Measurements from ENCODE around the gene UVRAG.

Gene UVRAG

GRCh38 chr11:75939516-75939915 lies 124.5 kb downstream of the UVRAG start:
- Histone ChIP-seq H3K4me3 (ENCODE audit: low read depth, low read length) (no peak overlapping the region), H3K36me3 (ENCODE audit: control insufficient read depth, insufficient read depth, low read length) (no peaks in the 10 kb centered on the region), H3K4me2 (ENCODE audit: low read length) (no peak overlapping the region), H3K79me2 (peaks cover 2% of the 10 kb centered on the region), H3K27me3 (ENCODE audit: control insufficient read depth, insufficient read depth, low read length) (no peaks in the 10 kb centered on the region), H3K4me1 (no peaks in the 10 kb centered on the region), H3K9me3 (ENCODE audit: control insufficient read depth, low read length) (no peaks in the 10 kb centered on the region), H3K27ac (no peak overlapping the region), H2AFZ (no peak overlapping the region), H3K9ac (no peak overlapping the region)
- no peak for TF ChIP-seq CTCF (IDR thresholded peaks at IDR 0.05)

- H3K79me2 ChIP-seq, result no peaks in the 10 kb centered on the region
- no peaks in the 10 kb centered on the region for H3K9me3 ChIP-seq (ENCODE audit: control insufficient read depth, low read length)
- H3K36me3 ChIP-seq (ENCODE audit: control insufficient read depth, insufficient read depth, low read length), result no peaks in the 10 kb centered on the region
- no peak overlapping the region for H2AFZ ChIP-seq
- H3K4me3 ChIP-seq (ENCODE audit: low read depth, low read length), result no peak overlapping the region
- no peaks in the 10 kb centered on the region for H3K27me3 ChIP-seq (ENCODE audit: control insufficient read depth, insufficient read depth, low read length)
- H3K27ac ChIP-seq, result no peak overlapping the region
- TF ChIP-seq CTCF (IDR thresholded peaks at IDR 0.05), result no peak
- no peak overlapping the region for H3K4me2 ChIP-seq (ENCODE audit: low read length)
- no peak overlapping the region for H3K9ac ChIP-seq
- H3K4me1 ChIP-seq, result no peaks in the 10 kb centered on the region
Observed at GRCh38 chr11:75939992-75940391, 125.0 kb downstream of the UVRAG start.

- TF ChIP-seq CTCF (IDR thresholded peaks at IDR 0.05), result no peak
- Histone ChIP-seq H3K36me3 (ENCODE audit: control insufficient read depth, insufficient read depth, low read length) (no peaks in the 10 kb centered on the region), H3K9me3 (ENCODE audit: control insufficient read depth, low read length) (no peaks in the 10 kb centered on the region)
Observed at GRCh38 chr11:75940911-75941310, 125.9 kb downstream of the UVRAG start.

GRCh38 chr11:75944515-75944914 lies 129.5 kb downstream of the UVRAG start:
- Histone ChIP-seq H3K27ac (no peak overlapping the region), H3K36me3 (ENCODE audit: control insufficient read depth, insufficient read depth, low read length) (no peaks in the 10 kb centered on the region), H3K9ac (no peak overlapping the region), H3K27me3 (ENCODE audit: control insufficient read depth, insufficient read depth, low read length) (no peaks in the 10 kb centered on the region), H3K4me3 (ENCODE audit: low read depth, low read length) (no peak overlapping the region), H3K4me1 (peaks cover 2% of the 10 kb centered on the region), H3K9me3 (ENCODE audit: control insufficient read depth, low read length) (no peaks in the 10 kb centered on the region), H2AFZ (no peak overlapping the region), H3K79me2 (no peaks in the 10 kb centered on the region), H3K4me2 (ENCODE audit: low read length) (no peak overlapping the region)
- no peak for TF ChIP-seq CTCF (IDR thresholded peaks at IDR 0.05)

More at GRCh38 chr11:75940911-75941310, 125.9 kb downstream of the UVRAG start:
- Histone ChIP-seq H3K4me2 (ENCODE audit: low read length) (no peak overlapping the region), H3K4me3 (ENCODE audit: low read depth, low read length) (no peak overlapping the region), H3K4me1 (no peaks in the 10 kb centered on the region), H3K27me3 (ENCODE audit: control insufficient read depth, insufficient read depth, low read length) (no peaks in the 10 kb centered on the region), H3K27ac (no peak overlapping the region), H3K9ac (no peak overlapping the region), H3K79me2 (no peaks in the 10 kb centered on the region), H2AFZ (no peak overlapping the region)

GRCh38 chr11:75945446-75945845 lies 130.4 kb downstream of the UVRAG start:
- H3K4me1 ChIP-seq, result peaks cover 2% of the 10 kb centered on the region
- no peaks in the 10 kb centered on the region for H3K27me3 ChIP-seq (ENCODE audit: control insufficient read depth, insufficient read depth, low read length)
- TF ChIP-seq CTCF (IDR thresholded peaks at IDR 0.05), result no peak
- H3K4me3 ChIP-seq (ENCODE audit: low read depth, low read length), result no peak overlapping the region
- no peaks in the 10 kb centered on the region for H3K36me3 ChIP-seq (ENCODE audit: control insufficient read depth, insufficient read depth, low read length)
- no peak overlapping the region for H2AFZ ChIP-seq
- no peak overlapping the region for H3K4me2 ChIP-seq (ENCODE audit: low read length)
- no peak overlapping the region for H3K27ac ChIP-seq
- H3K79me2 ChIP-seq, result no peaks in the 10 kb centered on the region
- H3K9ac ChIP-seq, result no peak overlapping the region
- H3K9me3 ChIP-seq (ENCODE audit: control insufficient read depth, low read length), result no peaks in the 10 kb centered on the region

All from parathyroid adenoma (tissue), 2 donors.